HG02943 (cell line): ENCODE measurements around the gene MT1H.
"Not testable (repeated sequence)": the region's sequence is repeated elsewhere in the genome, so short reads cannot be mapped to it uniquely, and the experiment has no call there.

Source experiments
- ATAC-seq: cut with Tn5 transposase; IDR thresholded peaks from one replicate; pipeline ENCODE4 v1.9.1; 2021; ENCODE audit warnings: mild to moderate bottlenecking, low read depth, moderate library complexity; ENCODE audit not compliant: unreplicated experiment

Gene MT1H

DNA sequence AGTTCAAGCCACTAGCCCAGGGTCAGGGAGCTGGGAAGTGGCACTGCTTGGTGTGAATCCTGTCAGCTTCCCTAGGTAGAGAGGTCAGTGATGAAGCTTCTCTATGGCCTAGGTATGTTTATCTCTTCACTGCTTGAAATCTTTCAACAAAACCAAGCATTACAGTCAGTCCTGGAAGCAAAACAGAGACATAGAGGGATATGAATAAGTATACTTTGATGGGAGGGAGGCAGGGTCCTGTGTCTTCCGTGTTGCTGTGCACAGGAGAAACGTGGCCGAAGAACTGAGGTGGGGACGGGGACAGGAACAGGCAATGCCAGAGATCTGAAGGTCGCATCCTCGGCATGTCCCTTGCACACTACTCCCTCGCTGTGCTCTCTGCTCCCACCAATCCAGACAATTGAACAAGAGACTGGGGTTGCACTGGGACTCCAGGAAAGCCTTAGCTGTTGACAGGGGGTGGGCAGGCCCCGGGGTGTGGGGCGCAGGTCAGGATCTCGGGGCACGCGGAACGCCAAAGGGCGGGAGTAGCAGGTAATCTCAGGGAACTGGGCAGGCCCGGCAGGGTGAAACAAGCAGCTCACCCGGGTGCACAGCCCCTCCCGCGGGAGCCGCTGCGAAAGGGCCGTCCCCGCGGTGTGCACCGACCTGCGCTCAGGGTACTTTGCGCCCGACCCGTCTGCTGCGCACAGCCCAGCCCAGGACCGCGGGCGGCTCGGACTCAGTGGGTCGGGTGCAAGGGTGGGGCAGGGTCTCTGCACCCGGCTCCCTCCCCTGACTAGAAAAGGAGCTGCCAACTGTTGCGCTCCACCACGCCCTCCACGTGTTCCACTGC lies at the start of gene MT1H:
Gene MT1H, plus strand, starts transcription at position 810 of the 835 bp plus-strand sequence. CDS start 71 bp downstream, outside the sequence.
- ATAC-seq, result no peak

- ATAC-seq, result no peak
These were observed 49.2 kb upstream of the MT1H start for GRCh38 chr16:56620339-56620897.

DNA sequence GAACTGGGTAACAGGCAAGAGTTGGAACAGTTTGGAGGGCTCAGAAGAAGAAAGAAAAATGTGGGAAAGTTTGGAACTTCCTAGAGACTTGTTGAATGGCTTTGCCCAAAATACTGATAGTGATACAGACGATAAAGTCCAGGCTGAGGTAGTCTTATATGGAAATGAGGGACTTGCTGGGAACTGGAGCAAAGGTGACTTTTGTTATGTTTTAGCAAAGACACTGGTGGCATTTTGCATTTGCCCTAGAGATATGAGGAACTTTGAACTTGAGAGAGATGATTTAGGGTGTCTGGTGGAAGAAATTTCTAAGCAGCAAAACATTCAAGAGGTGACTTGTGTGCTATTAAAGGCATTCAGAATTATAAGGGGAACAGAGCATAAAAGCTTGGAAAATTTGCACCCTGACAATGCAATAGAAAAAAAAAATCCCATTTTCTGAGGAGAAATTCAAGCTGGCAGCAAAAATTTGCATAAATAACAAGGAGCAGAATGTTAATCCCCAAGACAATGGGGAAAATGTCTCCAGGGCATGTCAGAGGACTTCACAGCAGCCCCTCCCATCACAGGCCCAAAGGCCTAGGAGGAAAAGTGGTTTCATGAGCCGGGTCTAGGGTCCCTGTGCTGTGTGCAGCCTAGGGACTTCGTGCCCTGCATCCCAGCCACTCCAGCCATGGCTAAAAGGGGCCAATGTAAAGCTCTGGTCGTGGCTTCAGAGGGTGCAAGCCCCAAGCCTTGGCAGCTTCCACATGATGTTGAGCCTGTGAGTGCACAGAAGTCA lies 47.8 kb upstream of the MT1H start:
- ATAC-seq, result not testable (repeated sequence)

DNA sequence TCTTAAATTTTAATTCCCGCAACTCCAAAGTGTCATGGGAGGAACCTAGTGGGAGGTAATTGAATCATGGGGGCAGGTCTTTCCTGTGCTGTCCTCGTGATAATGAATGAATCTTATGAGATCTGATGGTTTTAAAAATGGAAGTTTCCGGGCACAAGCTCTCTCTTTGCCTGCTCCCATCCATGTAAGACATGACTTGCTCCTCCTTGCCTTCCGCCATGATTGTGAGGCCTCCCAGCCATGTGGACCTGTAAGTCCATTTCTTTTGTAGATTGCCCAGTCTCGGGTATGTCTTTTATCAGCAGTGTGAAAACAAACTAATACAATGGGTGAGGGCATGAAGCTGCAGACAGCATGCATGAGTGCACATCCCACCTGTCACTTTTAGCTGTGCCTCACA lies 46.4 kb upstream of the MT1H start:
- ATAC-seq, result not testable (repeated sequence)

- ATAC-seq, result no peak
These were observed 46.0 kb upstream of the MT1H start for GRCh38 chr16:56623637-56624036.

DNA sequence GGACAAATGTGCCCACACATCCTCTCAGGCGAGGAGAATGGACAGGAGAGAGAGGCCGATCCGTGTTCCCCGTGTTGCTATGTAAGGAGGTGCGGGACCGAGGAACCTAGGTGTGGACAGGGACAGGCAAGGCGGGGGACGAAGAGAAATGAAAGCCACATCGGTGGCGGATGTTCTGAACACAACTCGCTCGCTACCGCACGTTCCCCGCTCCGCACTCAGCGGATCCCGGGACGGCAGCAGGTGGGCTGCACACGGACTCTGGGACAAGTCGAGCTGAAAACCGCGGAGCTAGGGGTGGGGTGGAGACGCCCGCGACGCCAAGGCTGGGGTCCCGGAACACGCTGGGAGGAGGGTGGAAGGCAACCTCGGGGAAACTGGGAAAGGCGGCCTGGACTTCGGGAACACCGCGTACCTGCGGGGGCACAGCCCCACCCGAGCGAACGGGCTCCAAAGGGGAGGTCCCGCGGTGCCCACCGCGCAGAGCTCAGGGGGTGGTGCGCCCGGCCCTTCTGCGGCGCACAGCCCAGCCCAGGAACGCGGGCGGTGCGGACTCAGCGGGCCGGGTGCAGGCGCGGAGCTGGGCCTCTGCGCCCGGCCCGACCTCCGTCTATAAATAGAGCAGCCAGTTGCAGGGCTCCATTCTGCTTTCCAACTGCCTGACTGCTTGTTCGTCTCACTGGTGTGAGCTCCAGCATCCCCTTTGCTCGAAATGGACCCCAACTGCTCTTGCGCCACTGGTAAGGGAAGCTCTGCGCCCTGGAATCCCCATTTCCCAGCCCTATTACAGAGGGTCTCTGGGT lies 44.3 kb upstream of the MT1H start, which contains the start of gene MT1E:
Gene MT1E, plus strand, starts transcription at position 642 of the 803 bp plus-strand sequence. Its CDS starts 71 bp downstream, at position 713.
- ATAC-seq, result no peak

DNA sequence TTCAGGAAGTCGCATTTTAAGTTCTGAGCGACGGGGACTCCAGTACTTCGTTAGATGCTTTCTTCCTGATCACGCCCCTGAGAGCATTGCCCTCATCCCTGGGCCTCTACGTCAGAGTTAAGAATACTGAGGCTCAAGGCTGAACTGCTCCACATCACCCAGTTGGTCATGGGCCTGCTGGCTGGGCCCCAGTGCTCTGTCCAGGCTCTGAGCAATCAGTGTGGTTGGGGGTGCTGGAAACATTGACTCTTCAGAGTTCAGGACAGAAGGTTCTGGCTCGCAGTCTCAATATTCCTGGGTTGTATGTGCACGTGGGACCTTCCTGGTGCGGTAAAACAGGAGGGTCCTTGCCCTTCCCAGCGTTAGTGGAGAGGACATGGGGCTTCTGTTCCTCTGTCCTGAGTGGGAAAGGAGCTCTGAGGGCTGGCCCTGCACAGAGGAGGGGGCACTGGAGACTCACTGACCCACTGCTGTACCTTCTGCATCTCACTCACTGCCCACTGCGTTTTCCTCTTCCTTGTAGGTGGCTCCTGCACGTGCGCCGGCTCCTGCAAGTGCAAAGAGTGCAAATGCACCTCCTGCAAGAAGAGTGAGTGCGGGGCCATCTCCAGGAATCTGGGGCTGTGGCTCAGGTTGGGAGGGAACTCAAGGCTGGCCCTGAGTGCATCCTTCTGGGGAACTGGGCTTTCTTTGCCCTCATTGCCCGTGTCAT lies 43.5 kb upstream of the MT1H start:
- no peak for ATAC-seq

DNA sequence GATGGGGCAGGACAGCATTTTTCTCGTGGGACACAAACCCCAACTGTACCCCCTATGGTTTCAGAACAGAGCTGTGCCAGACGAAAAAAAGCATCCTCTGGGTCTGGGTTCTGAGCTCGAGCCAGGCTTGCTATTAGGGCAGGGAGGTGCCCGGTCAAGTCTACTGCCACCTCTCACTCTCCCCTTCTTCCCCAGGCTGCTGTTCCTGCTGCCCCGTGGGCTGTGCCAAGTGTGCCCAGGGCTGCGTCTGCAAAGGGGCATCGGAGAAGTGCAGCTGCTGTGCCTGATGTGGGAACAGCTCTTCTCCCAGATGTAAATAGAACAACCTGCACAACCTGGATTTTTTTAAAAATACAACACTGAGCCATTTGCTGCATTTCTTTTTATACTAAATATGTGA lies 42.9 kb upstream of the MT1H start:
- no peak for ATAC-seq

- no peak for ATAC-seq
These were observed 40.9 kb upstream of the MT1H start for GRCh38 chr16:56628486-56629350.

GRCh38 chr16:56629531-56629930 lies 40.1 kb upstream of the MT1H start:
- ATAC-seq, result no peak

- no peak for ATAC-seq
These were observed 39.5 kb upstream of the MT1H start for GRCh38 chr16:56630134-56630533.

- ATAC-seq, result no peak
These were observed 38.4 kb upstream of the MT1H start for GRCh38 chr16:56631197-56631596.

DNA sequence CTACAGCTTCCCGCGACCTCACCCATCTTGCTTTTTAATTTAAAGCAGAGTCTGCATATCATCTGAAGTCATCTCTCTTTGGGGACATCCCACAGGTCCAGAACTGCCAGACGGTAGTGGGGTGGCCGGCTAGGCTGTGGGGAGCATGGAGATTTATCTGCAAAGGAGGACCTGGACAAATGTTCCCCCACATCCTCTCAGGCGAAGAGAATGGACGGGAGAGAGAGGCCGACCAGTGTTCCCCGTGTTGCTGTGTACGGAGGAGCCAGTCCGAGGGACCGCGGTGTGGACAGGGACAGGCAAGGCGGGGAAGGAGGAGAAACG lies 37.8 kb upstream of the MT1H start:
- ATAC-seq, result no peak

DNA sequence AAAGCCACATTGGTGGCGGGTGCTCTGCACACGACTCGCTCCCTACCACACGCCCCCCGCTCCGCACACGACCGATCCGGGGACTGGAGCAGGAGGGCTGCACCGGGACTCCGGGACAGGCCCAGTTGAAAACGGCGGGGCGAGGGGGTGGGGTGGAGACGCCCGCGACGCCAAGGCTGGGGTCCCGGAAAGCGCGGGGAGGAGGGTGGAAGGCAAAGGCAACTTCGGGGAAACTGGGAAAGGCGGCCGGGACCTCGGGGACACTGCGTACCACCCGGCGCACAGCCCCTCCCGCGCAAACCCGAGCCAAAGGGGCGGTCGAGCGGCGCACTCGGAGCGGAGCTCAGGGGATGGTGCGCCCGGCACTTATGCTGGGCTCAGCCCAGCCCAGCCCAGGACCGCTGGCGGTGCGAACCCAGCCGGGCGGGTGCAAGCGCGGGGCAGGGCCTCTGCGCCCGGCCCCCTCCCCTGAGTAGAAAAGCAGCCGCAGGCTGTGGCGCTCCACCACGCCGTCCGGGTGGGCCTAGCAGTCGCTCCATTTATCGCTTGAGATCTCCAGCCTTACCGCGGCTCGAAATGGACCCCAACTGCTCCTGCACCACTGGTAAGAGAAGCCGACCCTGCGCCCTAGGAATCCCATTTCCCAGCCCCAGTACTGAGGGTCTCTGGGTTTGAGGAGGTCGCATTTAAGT lies 37.3 kb upstream of the MT1H start, which contains the start of gene MT1M:
Gene MT1M, plus strand, starts transcription at position 504 of the 692 bp plus-strand sequence. Its CDS starts 73 bp downstream, at position 577.
- ATAC-seq, result no peak

- no peak for ATAC-seq
These were observed 36.7 kb upstream of the MT1H start for GRCh38 chr16:56632848-56633365.

DNA sequence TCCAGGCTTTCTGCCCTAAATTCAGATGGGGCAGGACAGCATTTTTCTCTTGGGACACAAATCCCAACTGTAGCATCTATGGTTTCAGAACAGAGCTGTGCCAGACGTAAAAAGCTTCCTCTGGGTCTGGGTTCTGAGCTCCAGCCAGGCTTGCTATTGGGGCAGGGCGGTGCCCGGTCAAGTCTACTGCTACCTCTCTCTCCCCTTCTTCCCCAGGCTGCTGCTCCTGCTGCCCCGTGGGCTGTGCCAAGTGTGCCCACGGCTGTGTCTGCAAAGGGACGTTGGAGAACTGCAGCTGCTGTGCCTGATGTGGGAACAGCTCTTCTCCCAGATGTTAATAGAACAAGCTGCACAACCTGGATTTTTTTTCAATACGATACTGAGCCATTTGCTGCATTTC lies 36.1 kb upstream of the MT1H start:
- ATAC-seq, result no peak

- ATAC-seq, result no peak
These were observed 34.7 kb upstream of the MT1H start for GRCh38 chr16:56634715-56635440.
